HG03575 (cell line): Measurements from ENCODE around the gene ATP8B4.

Experiments
- ATAC-seq: cut with Tn5 transposase; IDR thresholded peaks from one replicate; pipeline ENCODE4 v1.9.1; 2021; ENCODE audit not compliant: unreplicated experiment, insufficient number of reproducible peaks, low FRiP score; ENCODE audit errors: extremely low read depth

ATP8B4 gene

GRCh38 chr15:50046867-50047266 is 72.2 kb downstream of the ATP8B4 start:
- ATAC-seq = no peak

- ATAC-seq = no peak
Observed at GRCh38 chr15:50046159-50046558, 72.9 kb downstream of the ATP8B4 start.

- no peak for ATAC-seq
Observed at GRCh38 chr15:50044904-50045303, 74.1 kb downstream of the ATP8B4 start.

- no peak for ATAC-seq
Observed at GRCh38 chr15:50044406-50044805, 74.6 kb downstream of the ATP8B4 start.

GRCh38 chr15:50042775-50043174 is 76.3 kb downstream of the ATP8B4 start:
- ATAC-seq = no peak

GRCh38 chr15:50030456-50030855 is 88.6 kb downstream of the ATP8B4 start:
- no peak for ATAC-seq

GRCh38 chr15:50028326-50028725 is 90.7 kb downstream of the ATP8B4 start:
- no peak for ATAC-seq

- ATAC-seq = no peak
Observed at GRCh38 chr15:50024281-50024680, 94.8 kb downstream of the ATP8B4 start.

- no peak for ATAC-seq
Observed at GRCh38 chr15:50018491-50018890, 100.5 kb downstream of the ATP8B4 start.

- no peak for ATAC-seq
Observed at GRCh38 chr15:50017522-50017921, 101.5 kb downstream of the ATP8B4 start.

- no peak for ATAC-seq
Observed at GRCh38 chr15:50016951-50017350, 102.1 kb downstream of the ATP8B4 start.

GRCh38 chr15:50012790-50013189 is 106.2 kb downstream of the ATP8B4 start:
- ATAC-seq = no peak

- ATAC-seq = no peak
Observed at GRCh38 chr15:50009634-50010033, 109.4 kb downstream of the ATP8B4 start.

- peak; percentile 63 for ATAC-seq
Observed at GRCh38 chr15:50003786-50004334, 115.2 kb downstream of the ATP8B4 start.

- ATAC-seq = no peak
Observed at GRCh38 chr15:49991587-49991986, 127.4 kb downstream of the ATP8B4 start.

- ATAC-seq = no peak
Observed at GRCh38 chr15:49990835-49991545, 128.0 kb downstream of the ATP8B4 start.

- ATAC-seq = no peak
Observed at GRCh38 chr15:49989498-49989897, 129.5 kb downstream of the ATP8B4 start.

- ATAC-seq = no peak
Observed at GRCh38 chr15:49988766-49989165, 130.3 kb downstream of the ATP8B4 start.

- ATAC-seq = no peak
Observed at GRCh38 chr15:49987896-49988295, 131.1 kb downstream of the ATP8B4 start.

- no peak for ATAC-seq
Observed at GRCh38 chr15:49987198-49987785, 131.7 kb downstream of the ATP8B4 start.
